CD14-positive monocyte (primary cell): ENCODE data around the gene CELSR3. TPM values are rescaled to one million over a fixed set of nuclear protein-coding genes. Genes with fewer than 3 reads are reported as not detected.

ENCODE experiments used
- DNase-seq, 3 donors: peaks; one replicate each; pipeline ENCODE4 v3.0.0-alpha.2; 2011 to 2022
- H2AFZ ChIP-seq: 2 replicates; pipeline ENCODE4 v1.6.0; 2012; ENCODE audit warnings: mild to moderate bottlenecking, low read depth, low read length, inconsistent platforms; ENCODE audit not compliant: insufficient read depth, poor library complexity, severe bottlenecking
- H3K27ac ChIP-seq, 2 donors: 1 replicate in 1 of 2; 2 replicates in 1 of 2; pipeline ENCODE4 v1.5.1; 2012 to 2013; ENCODE audit warnings: low read length in 2 of 2, control low read depth in 1 of 2, inconsistent platforms in 1 of 2, low read depth in 1 of 2, mild to moderate bottlenecking in 1 of 2
- H3K27me3 ChIP-seq, 2 donors: one replicate each; pipeline versions ENCODE4 v1.6.0 to v1.6.1; 2011 to 2013; ENCODE audit warnings: low read length in 2 of 2; ENCODE audit not compliant: control insufficient read depth in 2 of 2, insufficient read depth in 2 of 2
- H3K36me3 ChIP-seq, 2 donors: replicated peaks in 1 of 2; 1 replicate in 1 of 2; 2 replicates in 1 of 2; pipeline versions ENCODE4 v1.5.1 to v1.6.1; 2012 to 2013; ENCODE audit warnings: low read length in 2 of 2, control low read depth in 1 of 2, inconsistent platforms in 1 of 2, mild to moderate bottlenecking in 1 of 2; ENCODE audit not compliant: insufficient read depth in 2 of 2, control insufficient read depth in 1 of 2
- H3K4me1 ChIP-seq, 2 donors: 1 replicate in 1 of 2; 2 replicates in 1 of 2; pipeline versions ENCODE4 v1.5.1 to v1.6.1; 2012 to 2013; ENCODE audit warnings: low read length in 2 of 2, control low read depth in 1 of 2, inconsistent platforms in 1 of 2, mild to moderate bottlenecking in 1 of 2, moderate library complexity in 1 of 2; ENCODE audit not compliant: insufficient read depth in 2 of 2, control insufficient read depth in 1 of 2
- H3K4me2 ChIP-seq: replicated peaks from 2 replicates; pipeline ENCODE3; 2012; ENCODE audit warnings: low read length, moderate library complexity, mild to moderate bottlenecking; ENCODE audit not compliant: poor library complexity, severe bottlenecking; ENCODE audit errors: extremely low read depth
- H3K4me3 ChIP-seq, 3 experiments: fragments of 200-600 bp in 1 of 3; sonication (generic) in 1 of 3; replicated peaks in 1 of 3; 1 replicate in 2 of 3; 2 replicates in 1 of 3; pipeline ENCODE4 v1.5.1; 2011 to 2013; ENCODE audit warnings: low read length in 3 of 3, mild to moderate bottlenecking in 3 of 3, control low read depth in 2 of 3, low read depth in 2 of 3, inconsistent platforms in 1 of 3, moderate library complexity in 1 of 3
- H3K79me2 ChIP-seq: 2 replicates; pipeline ENCODE4 v1.6.0; 2012; ENCODE audit warnings: mild to moderate bottlenecking, control low read depth, inconsistent platforms, low read length, moderate library complexity; ENCODE audit not compliant: insufficient read depth
- H3K9ac ChIP-seq: 2 replicates; pipeline ENCODE4 v1.6.0; 2017; ENCODE audit warnings: low read length, mild to moderate bottlenecking; ENCODE audit not compliant: insufficient read depth, poor library complexity, severe bottlenecking
- H3K9me3 ChIP-seq, 2 donors: replicated peaks in 1 of 2; 1 replicate in 1 of 2; 2 replicates in 1 of 2; pipeline versions ENCODE4 v1.5.1 to v1.6.1; 2012 to 2013; ENCODE audit warnings: low read length in 2 of 2, control low read depth in 1 of 2; ENCODE audit not compliant: control insufficient read depth in 1 of 2, insufficient read depth in 1 of 2
- H4K20me1 ChIP-seq: 2 replicates; pipeline ENCODE4 v1.6.0; 2012; ENCODE audit warnings: mild to moderate bottlenecking, low read length, control low read depth, moderate library complexity; ENCODE audit not compliant: insufficient read depth
- H3K27ac Mint-ChIP-seq, 7 donors: one replicate each; pipeline ENCODE4 v1.8.0; 2020; ENCODE audit warnings: mild to moderate bottlenecking in 7 of 7, mixed read lengths in 7 of 7, moderate library complexity in 6 of 7, inconsistent platforms in 2 of 7
- H3K27me3 Mint-ChIP-seq, 3 donors: one replicate each; pipeline ENCODE4 v1.8.0; 2021 to 2022; ENCODE audit warnings: low read depth in 3 of 3, mild to moderate bottlenecking in 3 of 3, mixed read lengths in 3 of 3, moderate library complexity in 3 of 3, inconsistent platforms in 1 of 3
- H3K36me3 Mint-ChIP-seq, 2 donors: one replicate each; pipeline ENCODE4 v1.8.0; 2020; ENCODE audit warnings: mixed read lengths in 2 of 2, inconsistent platforms in 1 of 2, mild to moderate bottlenecking in 1 of 2
- H3K4me1 Mint-ChIP-seq: one replicate; pipeline ENCODE4 v1.8.0; 2020; ENCODE audit warnings: mild to moderate bottlenecking, mixed read lengths
- H3K4me3 Mint-ChIP-seq, 2 donors: one replicate each; pipeline ENCODE4 v1.8.0; 2020; ENCODE audit warnings: mild to moderate bottlenecking in 2 of 2, mixed read lengths in 2 of 2, moderate library complexity in 1 of 2
- H3K9me3 Mint-ChIP-seq, 7 donors: one replicate each; pipeline ENCODE4 v1.8.0; 2020 to 2022; ENCODE audit warnings: mixed read lengths in 7 of 7, mild to moderate bottlenecking in 6 of 7, moderate library complexity in 6 of 7, inconsistent platforms in 2 of 7
- CTCF ChIP-seq: fragments of 200-600 bp; IDR thresholded peaks from one replicate; pipeline ENCODE4 v1.8.0; 2022; ENCODE audit warnings: antibody characterized with exemption, mild to moderate bottlenecking
- WGBS: methylation state at CpG from one replicate; pipeline ENCODE4 v1.1.5; 2013; ENCODE audit warnings: missing lambda C conversion rate; ENCODE audit not compliant: insufficient coverage; 5-methylcytosine and 5-hydroxymethylcytosine counted together
- intact Hi-C, 2 donors: fragments of 100-400 bp; cut with micrococcal nuclease; formaldehyde crosslinking; loops; one replicate each; pipeline versions ENCODE4 v1.15.0 to v1.15.1; 2023
- polyA plus RNA-seq, 3 donors: library from polyadenylated mRNA; depleted of rRNA in 1 of 3; unstranded in 2 of 3; stranded (reverse) in 1 of 3; fragments of 300-500 nt in 2 of 3; fragments of >200 nt in 1 of 3; fragmentation: Illumina TruSeq in 2 of 3; gene quantifications; 1 replicate in 2 of 3; 2 replicates in 1 of 3; pipeline ENCODE4 v1.2.3, GENCODE V29; 2012 to 2021

CELSR3 gene
- polyA plus RNA-seq, 3 donors: 0.95 TPM; not detected in 2

DNA sequence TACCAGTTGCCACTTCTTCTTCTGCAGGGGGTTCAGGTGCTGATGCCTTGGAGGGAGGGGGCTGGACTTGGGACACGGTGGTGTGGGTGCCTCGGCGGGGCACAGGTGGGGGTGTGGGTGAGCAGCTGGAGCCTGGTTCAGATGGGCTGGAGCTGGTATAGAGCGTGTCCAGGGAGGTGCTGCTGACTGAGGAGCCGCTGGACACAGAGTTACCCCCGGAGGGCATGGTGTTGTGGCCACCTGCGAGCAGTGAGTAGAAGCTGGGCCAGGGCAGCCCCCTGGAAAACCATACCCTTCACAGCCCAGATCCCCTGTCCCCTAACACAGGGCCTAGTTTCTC, 18.8 kb upstream of the CELSR3 start:
- Mint-ChIP-seq H3K4me3 (no peak overlapping the region), H3K4me1 (peaks cover 42% of the 10 kb centered on the region), H3K27ac (no peak overlapping the region), H3K36me3 (peaks cover 41 to 45% of the 10 kb centered on the region in 2 donors), H3K27me3 (peaks cover 0 to 6% (median 3%) of the 10 kb centered on the region in 3 donors), H3K9me3 (peaks cover 0 to 1% (median 0%) of the 10 kb centered on the region in 7 donors)
- Histone ChIP-seq H3K36me3 (peaks cover 31 to 54% of the 10 kb centered on the region in 2 donors), H4K20me1 (no peaks in the 10 kb centered on the region), H3K4me3 (no peak overlapping the region), H3K4me2 (no peak overlapping the region), H3K4me1 (peaks cover 31 to 40% of the 10 kb centered on the region in 2 donors), H3K9ac (no peak overlapping the region), H3K79me2 (peaks cover 12% of the 10 kb centered on the region), H3K9me3 (no peaks in the 10 kb centered on the region), H3K27ac (no peak overlapping the region), H2AFZ (no peak overlapping the region), H3K27me3 (no peaks in the 10 kb centered on the region)
- 97% methylated on average over 7 of the region's 7 CpGs for WGBS
- intact Hi-C loops: loop anchor here (10.0 kb wide), 3 partner anchors 127 to 407 kb away; partner anchors contain the start of gene PFKFB4 (in 1 of the 2)
- DNase-seq: no peak
- TF ChIP-seq CTCF: no peak

- Histone ChIP-seq H3K27ac (no peak overlapping the region), H3K4me3 (no peak overlapping the region), H3K4me1 (peaks cover 27 to 35% of the 10 kb centered on the region in 2 donors), H3K9me3 (no peaks in the 10 kb centered on the region), H3K9ac (no peak overlapping the region), H3K36me3 (peaks cover 31 to 59% of the 10 kb centered on the region in 2 donors), H3K79me2 (peaks cover 12% of the 10 kb centered on the region), H3K4me2 (no peak overlapping the region), H3K27me3 (no peaks in the 10 kb centered on the region), H4K20me1 (no peaks in the 10 kb centered on the region), H2AFZ (no peak overlapping the region)
- Mint-ChIP-seq H3K4me1 (peaks cover 37% of the 10 kb centered on the region), H3K9me3 (peaks cover 0 to 1% (median 0%) of the 10 kb centered on the region in 7 donors), H3K36me3 (peaks cover 47 to 50% of the 10 kb centered on the region in 2 donors), H3K27me3 (peaks cover 0 to 4% (median 3%) of the 10 kb centered on the region in 3 donors), H3K27ac (peak overlapping the region in 1 of 7 donors; percentile 62), H3K4me3 (no peak overlapping the region)
- WGBS: over 99% methylated on average over 17 of the region's 17 CpGs
- no peak for DNase-seq
- TF ChIP-seq CTCF: no peak
- intact Hi-C loops: loop anchor here (10.0 kb wide), 3 partner anchors 126 to 406 kb away; partner anchors contain the start of gene PFKFB4 (in 1 of the 2)
Observed at GRCh38 chr3:48680811-48681540, 18.3 kb upstream of the CELSR3 start.
